ENCODE results near the gene MMP21.

Gene MMP21

DNA sequence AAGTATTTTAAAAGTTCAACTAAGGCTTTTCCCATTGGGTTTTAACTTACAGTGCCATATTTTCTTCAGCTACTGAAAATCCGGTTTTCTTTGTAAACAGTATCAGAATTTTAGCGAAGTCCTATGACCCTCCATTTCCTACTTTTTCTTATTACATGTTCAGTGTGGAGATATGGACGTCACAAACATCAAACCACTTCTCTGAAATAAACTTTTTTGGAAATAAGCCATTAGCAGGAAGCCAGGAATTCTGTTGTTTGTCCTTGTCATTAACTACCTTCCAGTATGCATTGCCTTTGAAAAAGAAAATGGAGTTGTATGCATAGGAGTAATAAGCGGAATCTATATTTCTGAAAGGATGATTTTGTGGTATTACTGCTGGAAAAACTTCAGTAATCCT, 9.1 kb downstream of the MMP21 start:
- DNase-seq = no peak

DNA sequence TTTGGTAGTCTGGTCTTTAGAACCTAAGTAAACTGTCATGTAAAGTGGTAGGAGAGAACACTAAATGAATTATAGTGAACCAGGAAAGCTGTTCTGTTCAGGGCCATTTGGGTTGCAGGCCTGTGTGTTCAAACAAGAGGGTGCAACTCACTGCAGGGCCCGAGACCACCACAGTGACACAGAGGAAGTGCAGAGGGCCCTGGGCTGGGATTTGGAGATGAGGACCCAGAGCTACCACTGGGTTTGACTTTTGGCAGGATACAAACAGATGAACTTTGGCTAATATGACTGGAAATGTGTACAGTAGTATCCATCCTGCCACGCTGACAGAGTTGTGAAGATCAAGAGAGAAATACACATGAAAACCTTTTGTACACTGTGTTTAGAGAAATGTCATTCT, 9.8 kb downstream of the MMP21 start:
- DNase-seq = no peak

- DNase-seq = no peak
Observed at GRCh38 chr10:125762692-125763648, 12.7 kb downstream of the MMP21 start.

DNA sequence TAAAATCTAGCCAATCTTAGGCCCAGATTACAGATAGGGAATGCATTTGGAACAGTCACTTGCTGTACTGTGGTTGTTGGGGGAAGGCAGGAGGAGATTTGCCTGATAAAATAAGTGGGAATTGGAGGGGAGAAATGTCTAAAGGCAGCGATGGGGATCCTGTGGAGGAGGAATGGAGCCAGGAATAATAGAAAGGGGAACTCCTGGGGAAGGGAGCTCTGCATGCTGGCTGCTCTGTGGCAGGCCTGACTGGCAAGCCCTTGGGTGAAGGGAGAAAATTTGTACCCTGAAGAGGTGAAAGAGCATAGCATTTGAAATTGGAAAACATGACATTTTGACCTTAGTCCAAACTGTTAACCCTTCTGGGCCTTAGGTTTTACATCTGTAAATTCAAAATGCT, 13.7 kb downstream of the MMP21 start:
- no peak for DNase-seq

GRCh38 chr10:125757742-125758141, 17.9 kb downstream of the MMP21 start:
- no peak for DNase-seq

- DNase-seq = no peak
Observed at GRCh38 chr10:125756853-125757487, 18.7 kb downstream of the MMP21 start.

GRCh38 chr10:125756196-125756595, 19.4 kb downstream of the MMP21 start:
- DNase-seq = no peak

DNA sequence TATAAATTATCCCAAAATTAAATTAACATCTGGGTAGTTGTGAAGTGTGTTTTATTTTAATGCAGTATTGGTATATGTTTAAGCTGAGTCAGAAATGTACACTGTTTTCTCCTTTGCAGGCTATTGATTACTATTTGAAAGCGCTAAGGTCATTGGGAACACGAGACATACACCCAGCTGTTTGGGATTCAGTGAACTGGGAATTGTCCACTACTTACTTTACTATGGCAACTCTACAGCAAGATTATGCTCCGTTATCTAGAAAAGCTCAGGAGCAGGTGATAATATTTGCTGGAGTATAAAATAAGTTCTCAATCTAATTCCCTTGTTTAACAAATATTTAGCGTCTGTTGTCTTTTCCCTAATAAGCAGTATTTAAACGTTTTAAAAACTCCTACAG, 28.2 kb downstream of the MMP21 start:
- DNase-seq = no peak

DNA sequence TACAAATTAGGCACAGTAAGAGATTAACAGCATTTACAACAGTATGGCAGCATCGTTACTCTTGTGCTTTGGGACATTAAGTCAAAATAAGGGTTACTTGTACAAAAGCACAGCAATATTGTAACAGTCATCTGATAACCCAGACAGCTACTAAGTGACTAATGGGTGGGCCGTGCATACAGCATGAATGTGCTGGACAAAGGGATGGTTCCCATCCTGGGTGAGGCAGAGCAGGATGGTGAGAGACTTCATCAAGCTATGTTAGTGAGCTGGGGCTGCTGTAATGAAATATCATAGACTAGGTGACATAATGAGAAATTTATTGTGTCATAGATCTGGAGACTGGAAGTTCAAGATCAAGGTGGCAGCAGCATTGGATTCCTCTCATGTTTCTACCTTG, 30.7 kb downstream of the MMP21 start:
- no peak for DNase-seq

DNA sequence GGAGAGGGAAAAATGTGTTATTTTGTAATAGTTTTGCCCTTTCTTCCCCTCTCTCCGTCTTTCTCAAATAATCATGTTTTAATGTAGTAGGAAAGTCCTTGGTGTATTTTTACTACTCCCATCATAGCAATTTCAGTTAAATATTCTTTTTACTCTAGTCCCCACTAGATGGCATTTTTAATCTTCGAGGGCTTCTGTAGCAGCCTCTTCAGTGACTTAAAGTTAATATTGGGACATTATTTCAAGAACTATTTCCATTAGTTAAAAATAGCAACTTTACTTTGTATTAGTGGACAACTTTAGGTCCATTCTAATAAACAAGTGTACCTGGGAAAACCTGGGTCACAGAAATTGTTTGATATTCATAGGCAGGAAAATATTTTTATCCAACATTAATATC, 33.2 kb downstream of the MMP21 start:
- no peak for DNase-seq

- DNase-seq = no peak
Observed at GRCh38 chr10:125739994-125740679, 35.5 kb downstream of the MMP21 start.

GRCh38 chr10:125738206-125738605, 37.4 kb downstream of the MMP21 start:
- no peak for DNase-seq

GRCh38 chr10:125734823-125735222, 40.8 kb downstream of the MMP21 start:
- no peak for DNase-seq

GRCh38 chr10:125734148-125734547, 41.5 kb downstream of the MMP21 start:
- DNase-seq = no peak

GRCh38 chr10:125727436-125727835, 48.2 kb downstream of the MMP21 start:
- DNase-seq = no peak

GRCh38 chr10:125726914-125727313, 48.7 kb downstream of the MMP21 start:
- no peak for DNase-seq

- DNase-seq = no peak
Observed at GRCh38 chr10:125722811-125723210, 52.8 kb downstream of the MMP21 start.

GRCh38 chr10:125721035-125721434, 54.6 kb downstream of the MMP21 start:
- DNase-seq = peak in 7 of 56 donors; percentile 7 to 49 (median 14)

- no peak for DNase-seq
Observed at GRCh38 chr10:125720002-125720382, 55.6 kb downstream of the MMP21 start.

GRCh38 chr10:125719173-125720001, 56.2 kb downstream of the MMP21 start, which contains the start of gene EDRF1:
Gene EDRF1, plus strand, starts transcription at chr10:125719709. Its CDS starts 99 bp downstream, at chr10:125719808.
- peak; percentile 73 to 99 (median 97) for DNase-seq

Data from amygdala (tissue), 56 donors.